ENCODE measurements around the gene SPATA18.
"Not testable (repeated sequence)": the region's sequence is repeated elsewhere in the genome, so short reads cannot be mapped to it uniquely, and the experiment has no call there.

SPATA18 gene

GRCh38 chr4:52069571-52069970 lies 18.5 kb downstream of the SPATA18 start:
- TF ChIP-seq CTCF (IDR thresholded peaks at IDR 0.05): no peak
- Histone ChIP-seq H3K27ac (no peak overlapping the region), H3K4me3 (no peak overlapping the region)
- no peak for DNase-seq (ENCODE audit: low spot score)

DNA sequence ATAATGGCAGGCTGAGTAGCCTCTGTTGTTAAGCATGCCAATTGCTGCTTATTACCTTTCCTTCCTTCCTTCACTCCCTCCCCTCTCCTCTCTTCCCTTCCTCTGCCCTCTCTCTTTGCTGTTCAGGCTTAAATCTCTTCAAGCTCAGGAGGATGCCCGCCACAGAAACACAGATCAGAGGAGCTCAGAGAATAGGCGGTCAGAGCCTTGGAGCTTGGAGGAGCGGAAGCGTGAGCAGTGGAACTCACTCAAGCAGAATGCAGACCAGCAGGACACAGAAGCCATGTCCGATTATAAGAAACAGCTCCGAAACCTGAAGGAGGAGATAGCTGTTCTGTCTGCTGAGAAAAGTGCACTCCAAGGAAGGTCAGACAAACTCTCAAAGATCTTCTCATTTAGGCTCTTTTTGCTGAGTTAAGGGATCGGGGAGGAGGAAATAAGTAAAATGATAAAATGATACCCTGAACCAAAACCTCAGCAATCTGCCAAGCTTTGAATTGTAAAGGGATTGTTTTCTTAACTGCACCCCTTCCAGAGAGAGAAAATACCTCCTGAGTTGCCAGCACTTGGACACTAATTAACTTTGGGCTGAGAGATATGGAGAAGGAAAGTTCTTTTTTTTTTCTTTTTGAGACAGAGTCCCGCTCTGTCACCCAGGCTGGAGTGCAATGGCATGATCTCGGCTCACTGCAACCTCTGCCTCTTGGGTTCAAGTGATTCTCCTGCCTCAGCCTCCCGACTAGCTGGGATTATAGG lies 20.9 kb downstream of the SPATA18 start:
- no peak for TF ChIP-seq CTCF (IDR thresholded peaks at IDR 0.05)
- H3K27ac ChIP-seq: no peak overlapping the region
- no peak for DNase-seq (ENCODE audit: low spot score)
- H3K4me3 ChIP-seq: no peak overlapping the region

DNA sequence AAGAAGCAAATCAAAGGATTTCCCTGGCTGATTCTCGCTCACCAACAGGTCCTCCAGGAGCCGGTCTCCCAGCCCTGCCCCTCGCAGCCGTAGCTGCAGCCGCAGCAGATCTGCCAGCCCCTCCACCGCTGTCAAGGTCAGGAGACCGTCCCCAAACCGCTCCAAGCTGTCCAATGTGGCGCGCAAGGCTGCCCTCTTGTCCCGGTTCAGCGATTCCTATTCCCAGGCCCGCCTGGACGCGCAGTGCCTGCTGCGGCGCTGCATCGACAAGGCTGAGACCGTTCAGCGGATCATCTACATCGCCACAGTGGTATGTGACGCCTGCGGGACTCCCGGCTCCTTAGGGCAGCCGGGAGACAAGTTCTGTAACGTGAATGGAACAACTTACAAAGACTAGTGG lies 25.6 kb downstream of the SPATA18 start:
- no peak for DNase-seq (ENCODE audit: low spot score)
- peak overlapping the region; percentile 51 for H3K4me3 ChIP-seq
- H3K27ac ChIP-seq: no peak overlapping the region
- no peak for TF ChIP-seq CTCF (IDR thresholded peaks at IDR 0.05)

GRCh38 chr4:52079659-52080058 lies 28.6 kb downstream of the SPATA18 start:
- DNase-seq (ENCODE audit: low spot score): no peak
- TF ChIP-seq CTCF (IDR thresholded peaks at IDR 0.05): no peak
- no peak overlapping the region for H3K4me3 ChIP-seq
- H3K27ac ChIP-seq: no peak overlapping the region

DNA sequence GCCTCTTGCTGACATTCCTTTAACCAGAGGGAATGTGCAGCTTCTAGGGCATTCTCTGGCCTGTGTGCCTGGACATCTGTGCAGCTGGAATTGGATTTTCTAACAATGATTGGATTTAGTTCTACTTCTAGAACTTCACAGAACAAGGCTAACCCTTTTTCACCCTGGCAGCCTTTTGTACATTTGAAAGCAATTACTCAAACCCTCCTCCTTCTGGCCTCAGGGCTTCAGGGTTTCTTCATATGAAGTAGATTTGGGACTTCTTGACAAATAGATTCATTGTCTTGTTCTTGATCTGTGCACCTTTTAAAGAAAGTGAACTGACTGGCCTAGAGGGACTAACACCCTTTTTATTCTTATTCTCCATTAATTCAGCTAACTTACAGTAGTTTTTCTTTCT lies 30.1 kb downstream of the SPATA18 start:
- H3K27ac ChIP-seq: no peak overlapping the region
- no peak for DNase-seq (ENCODE audit: low spot score)
- no peak for TF ChIP-seq CTCF (IDR thresholded peaks at IDR 0.05)
- H3K4me3 ChIP-seq: no peak overlapping the region

DNA sequence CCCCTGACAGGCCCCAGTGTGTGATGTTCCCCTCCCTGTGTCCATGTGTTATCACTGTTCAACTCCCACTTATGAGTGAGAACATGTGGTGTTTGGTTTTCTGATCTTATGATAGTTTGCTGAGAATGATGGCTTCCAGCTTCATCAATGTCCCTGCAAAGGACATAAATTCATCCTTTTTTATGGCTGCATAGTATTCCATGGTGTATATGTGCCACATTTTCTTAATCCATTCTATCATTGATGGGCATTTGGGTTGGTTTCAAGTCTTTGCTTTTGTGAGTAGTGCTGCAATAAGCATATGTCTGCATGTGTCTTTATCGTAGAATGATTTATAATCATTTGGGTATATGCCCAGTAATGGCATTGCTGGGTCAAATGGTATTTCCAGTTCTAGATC lies 35.3 kb downstream of the SPATA18 start:
- H3K27ac ChIP-seq; DNase-seq (ENCODE audit: low spot score); H3K4me3 ChIP-seq: not testable (repeated sequence)

DNA sequence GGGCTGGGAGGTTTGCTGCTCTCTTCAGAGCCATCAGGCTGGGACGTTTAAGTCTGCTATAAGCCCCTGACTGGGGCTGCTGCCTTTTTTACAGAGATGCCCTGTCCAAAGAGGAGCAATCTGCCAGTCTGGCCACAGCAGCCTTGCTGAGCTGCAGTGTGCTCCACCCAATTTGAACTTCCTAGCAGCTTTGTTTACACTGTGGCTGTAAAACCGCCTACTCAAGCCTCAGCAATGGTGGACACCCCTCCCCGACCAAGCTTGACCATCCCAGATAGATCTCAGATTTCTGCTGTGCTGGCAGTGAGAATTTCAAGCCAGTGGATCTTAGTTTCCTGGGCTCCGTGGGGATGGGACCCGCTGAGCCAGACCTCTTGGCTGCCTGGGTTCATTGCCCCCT lies 40.7 kb downstream of the SPATA18 start:
- TF ChIP-seq CTCF (IDR thresholded peaks at IDR 0.05): no peak
- DNase-seq (ENCODE audit: low spot score): no peak
- Histone ChIP-seq H3K27ac (no peak overlapping the region), H3K4me3 (no peak overlapping the region)
